Spleen (tissue), 7 donors: ENCODE data around the gene ZCCHC8.

Experiments
- CTCF ChIP-seq, 11 experiments: fragments of 200-600 bp in 7 of 11; fragments of 450-650 bp in 4 of 11; sonication (generic) in 4 of 11; IDR thresholded peaks in 8 of 11; conservative IDR thresholded peaks in 3 of 11; 1 replicate in 7 of 11; 2 replicates in 4 of 11; pipeline versions ENCODE4 v1.4.0 to v1.8.0; 2016 to 2021; ENCODE audit warnings: antibody characterized with exemption in 11 of 11, inconsistent platforms in 4 of 11, mild to moderate bottlenecking in 1 of 11
- POLR2AphosphoS5 ChIP-seq, 3 donors: sonication (generic); formaldehyde crosslinking; IDR thresholded peaks; one replicate each; pipeline ENCODE4 v1.5.1; 2017; ENCODE audit warnings: antibody characterized with exemption in 3 of 3
- donor health status: DM: no; HTN: no; CAD: no; lungs with moderate emphysema.
- donor health status: DM: no; HTN: no; CAD: no.
- donor health status: DM: no; HTN: no; CAD: no.

- TF ChIP-seq POLR2AphosphoS5 (IDR thresholded peaks at IDR 0.05) = no peak
- TF ChIP-seq CTCF (IDR thresholded peaks at IDR 0.05 in 8 of 11, conservative IDR thresholded peaks at IDR 0.05 in 3 of 11) = no peak
These were observed 14.5 kb upstream of the ZCCHC8 start for GRCh38 chr12:122515275-122515674.
